ENCODE results near the gene USP13. TPM values are rescaled to one million over a fixed set of nuclear protein-coding genes. Genes with fewer than 3 reads are reported as not detected.

USP13 gene
- total and polyA plus RNA-seq, 4 donors: 2.4 to 7.3 (median 4.2) TPM

DNA sequence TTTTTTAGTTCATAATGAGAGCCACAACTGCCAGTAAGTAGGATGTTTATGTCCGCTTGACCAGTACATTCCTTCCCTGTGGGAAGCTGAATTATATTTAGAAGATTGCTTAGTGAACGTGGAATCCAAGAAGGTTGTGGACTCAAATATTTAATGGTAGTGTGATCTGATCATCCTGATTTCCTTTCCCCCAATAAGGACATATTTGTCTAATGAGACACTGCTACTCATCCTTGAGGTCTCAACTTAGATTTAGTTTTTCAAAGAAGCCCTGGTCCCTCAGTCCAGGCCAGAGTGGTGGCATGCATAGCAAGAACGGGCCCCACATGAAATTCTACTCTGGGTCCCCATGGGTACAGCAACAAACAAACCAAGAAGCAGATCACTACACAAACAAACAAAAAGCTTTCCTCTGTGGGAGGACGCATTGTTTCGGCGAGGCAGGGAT, 60.8 kb downstream of the USP13 start:
- Histone ChIP-seq H3K9ac (ENCODE audit: low read depth in 1 of 2, low read length in 2 of 2) (no peak overlapping the region), H3K4me1 (ENCODE audit: control insufficient read depth in 4 of 4, insufficient read depth in 4 of 4, low read length in 3 of 4) (no peaks in the 10 kb centered on the region), H3K27ac (ENCODE audit: low read depth in 1 of 2, low read length in 2 of 2) (no peak overlapping the region), H3K4me3 (ENCODE audit: low read depth in 1 of 3, low read length in 3 of 3) (no peak overlapping the region), H3K27me3 (ENCODE audit: control insufficient read depth in 4 of 4, insufficient read depth in 4 of 4, low read length in 3 of 4) (no peaks in the 10 kb centered on the region), H3K36me3 (ENCODE audit: control insufficient read depth in 4 of 4, insufficient read depth in 3 of 4, low read depth in 1 of 4, low read length in 3 of 4) (peaks cover 0 to 14% (median 6%) of the 10 kb centered on the region in 4 donors), H3K9me3 (ENCODE audit: control insufficient read depth in 4 of 4, low read length in 3 of 4) (no peaks in the 10 kb centered on the region)
- 86% methylated on average over 6 of the region's 6 CpGs for WGBS
- DNase-seq (ENCODE audit: low spot score): no peak
- TF ChIP-seq, protein P1, sequence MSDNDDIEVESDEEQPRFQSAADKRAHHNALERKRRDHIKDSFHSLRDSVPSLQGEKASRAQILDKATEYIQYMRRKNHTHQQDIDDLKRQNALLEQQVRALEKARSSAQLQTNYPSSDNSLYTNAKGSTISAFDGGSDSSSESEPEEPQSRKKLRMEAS (IDR thresholded peaks at IDR 0.05): no peak
- TF ChIP-seq YY1 (IDR thresholded peaks at IDR 0.05) (no peak), HNF4A (conservative IDR thresholded peaks at IDR 0.05) (no peak), RXRA (IDR thresholded peaks at IDR 0.05) (no peak), ZBTB33 (IDR thresholded peaks at IDR 0.05) (no peak), ATF3 (IDR thresholded peaks at IDR 0.05) (no peak), REST (IDR thresholded peaks at IDR 0.05) (no peak), GABPA (IDR thresholded peaks at IDR 0.05 in 1 of 2, conservative IDR thresholded peaks at IDR 0.05 in 1 of 2) (no peak), EGR1 (IDR thresholded peaks at IDR 0.05; ENCODE audit: low read depth in 2 of 2) (no peak), FOXA2 (IDR thresholded peaks at IDR 0.05) (no peak), TAF1 (conservative IDR thresholded peaks at IDR 0.05) (no peak), HNF4G (IDR thresholded peaks at IDR 0.05) (no peak), FOXA1 (IDR thresholded peaks at IDR 0.05) (no peak), SP1 (IDR thresholded peaks at IDR 0.05) (no peak), NR2F2 (IDR thresholded peaks at IDR 0.05) (no peak), RAD21 (IDR thresholded peaks at IDR 0.05) (no peak), JUND (IDR thresholded peaks at IDR 0.05) (no peak)
- TF ChIP-seq, protein P2, sequence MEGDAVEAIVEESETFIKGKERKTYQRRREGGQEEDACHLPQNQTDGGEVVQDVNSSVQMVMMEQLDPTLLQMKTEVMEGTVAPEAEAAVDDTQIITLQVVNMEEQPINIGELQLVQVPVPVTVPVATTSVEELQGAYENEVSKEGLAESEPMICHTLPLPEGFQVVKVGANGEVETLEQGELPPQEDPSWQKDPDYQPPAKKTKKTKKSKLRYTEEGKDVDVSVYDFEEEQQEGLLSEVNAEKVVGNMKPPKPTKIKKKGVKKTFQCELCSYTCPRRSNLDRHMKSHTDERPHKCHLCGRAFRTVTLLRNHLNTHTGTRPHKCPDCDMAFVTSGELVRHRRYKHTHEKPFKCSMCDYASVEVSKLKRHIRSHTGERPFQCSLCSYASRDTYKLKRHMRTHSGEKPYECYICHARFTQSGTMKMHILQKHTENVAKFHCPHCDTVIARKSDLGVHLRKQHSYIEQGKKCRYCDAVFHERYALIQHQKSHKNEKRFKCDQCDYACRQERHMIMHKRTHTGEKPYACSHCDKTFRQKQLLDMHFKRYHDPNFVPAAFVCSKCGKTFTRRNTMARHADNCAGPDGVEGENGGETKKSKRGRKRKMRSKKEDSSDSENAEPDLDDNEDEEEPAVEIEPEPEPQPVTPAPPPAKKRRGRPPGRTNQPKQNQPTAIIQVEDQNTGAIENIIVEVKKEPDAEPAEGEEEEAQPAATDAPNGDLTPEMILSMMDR (IDR thresholded peaks at IDR 0.05; ENCODE audit: low read depth, low read length, missing input control): no peak
